Measurements from ENCODE around the gene RIC8B.

RIC8B gene

GRCh38 chr12:106801830-106802533 lies 27.5 kb downstream of the RIC8B start:
- H4K20me1 ChIP-seq (ENCODE audit: insufficient read depth, low read length), result no peaks in the 10 kb centered on the region
- TF ChIP-seq EZH2 (IDR thresholded peaks at IDR 0.05; ENCODE audit: borderline replicate concordance, low read length), result no peak
- TF ChIP-seq CTCF (IDR thresholded peaks at IDR 0.05; ENCODE audit: low read length), result no peak
- no peaks in the 10 kb centered on the region for H3K36me3 ChIP-seq (ENCODE audit: insufficient read depth, low read length)
- H3K9me3 ChIP-seq (ENCODE audit: low read length), result no peaks in the 10 kb centered on the region
- no peak overlapping the region for H3K27ac ChIP-seq (ENCODE audit: low read depth, low read length, poor library complexity, severe bottlenecking)
- H3K4me1 ChIP-seq (ENCODE audit: insufficient read depth, low read length, severe bottlenecking), result no peaks in the 10 kb centered on the region
- no peak overlapping the region for H3K9ac ChIP-seq (ENCODE audit: low read length)
- no peaks in the 10 kb centered on the region for H3K9me2 ChIP-seq (ENCODE audit: low read depth, low read length)
- no peaks in the 10 kb centered on the region for H3F3A ChIP-seq (ENCODE audit: insufficient read depth, low read length)
- H3K27me3 ChIP-seq (ENCODE audit: insufficient read depth, low read length), result no peaks in the 10 kb centered on the region
- no peak overlapping the region for H3K4me3 ChIP-seq (ENCODE audit: low read depth, low read length, poor library complexity, severe bottlenecking)
- no peak overlapping the region for H2AFZ ChIP-seq (ENCODE audit: low read length)
- no peaks in the 10 kb centered on the region for H3K79me2 ChIP-seq (ENCODE audit: insufficient read depth, low read length)
- no peak overlapping the region for H3K4me2 ChIP-seq (ENCODE audit: low read length)

- Histone ChIP-seq H3K79me2 (ENCODE audit: insufficient read depth, low read length) (no peaks in the 10 kb centered on the region), H3K27me3 (ENCODE audit: insufficient read depth, low read length) (no peaks in the 10 kb centered on the region), H3K4me2 (ENCODE audit: low read length) (no peak overlapping the region), H3K9me2 (ENCODE audit: low read depth, low read length) (no peaks in the 10 kb centered on the region), H3K9me3 (ENCODE audit: low read length) (no peaks in the 10 kb centered on the region), H3K27ac (ENCODE audit: low read depth, low read length, poor library complexity, severe bottlenecking) (no peak overlapping the region), H2AFZ (ENCODE audit: low read length) (no peak overlapping the region), H3K9ac (ENCODE audit: low read length) (no peak overlapping the region), H3F3A (ENCODE audit: insufficient read depth, low read length) (no peaks in the 10 kb centered on the region), H3K4me1 (ENCODE audit: insufficient read depth, low read length, severe bottlenecking) (no peaks in the 10 kb centered on the region), H3K4me3 (ENCODE audit: low read depth, low read length, poor library complexity, severe bottlenecking) (no peak overlapping the region), H3K36me3 (ENCODE audit: insufficient read depth, low read length) (no peaks in the 10 kb centered on the region), H4K20me1 (ENCODE audit: insufficient read depth, low read length) (no peaks in the 10 kb centered on the region)
- TF ChIP-seq CTCF (IDR thresholded peaks at IDR 0.05; ENCODE audit: low read length), result no peak
- no peak for TF ChIP-seq EZH2 (IDR thresholded peaks at IDR 0.05; ENCODE audit: borderline replicate concordance, low read length)
Observed at GRCh38 chr12:106804668-106805067, 30.2 kb downstream of the RIC8B start.

GRCh38 chr12:106814714-106815113 lies 40.2 kb downstream of the RIC8B start:
- no peaks in the 10 kb centered on the region for H3F3A ChIP-seq (ENCODE audit: insufficient read depth, low read length)
- H3K4me1 ChIP-seq (ENCODE audit: insufficient read depth, low read length, severe bottlenecking), result no peaks in the 10 kb centered on the region
- H3K4me3 ChIP-seq (ENCODE audit: low read depth, low read length, poor library complexity, severe bottlenecking), result no peak overlapping the region
- H3K9me3 ChIP-seq (ENCODE audit: low read length), result no peaks in the 10 kb centered on the region
- no peak overlapping the region for H3K9ac ChIP-seq (ENCODE audit: low read length)
- H3K79me2 ChIP-seq (ENCODE audit: insufficient read depth, low read length), result no peaks in the 10 kb centered on the region
- no peak overlapping the region for H2AFZ ChIP-seq (ENCODE audit: low read length)
- no peaks in the 10 kb centered on the region for H3K9me2 ChIP-seq (ENCODE audit: low read depth, low read length)
- H3K27me3 ChIP-seq (ENCODE audit: insufficient read depth, low read length), result no peaks in the 10 kb centered on the region
- no peak overlapping the region for H3K4me2 ChIP-seq (ENCODE audit: low read length)
- no peak overlapping the region for H3K27ac ChIP-seq (ENCODE audit: low read depth, low read length, poor library complexity, severe bottlenecking)
- H3K36me3 ChIP-seq (ENCODE audit: insufficient read depth, low read length), result no peaks in the 10 kb centered on the region
- TF ChIP-seq CTCF (IDR thresholded peaks at IDR 0.05; ENCODE audit: low read length) (no peak), EZH2 (IDR thresholded peaks at IDR 0.05; ENCODE audit: borderline replicate concordance, low read length) (no peak)
- H4K20me1 ChIP-seq (ENCODE audit: insufficient read depth, low read length), result no peaks in the 10 kb centered on the region
